Effector CD8-positive, alpha-beta T cell (primary cell): ENCODE results near the gene ADH7.
"Not testable (repeated sequence)": the region's sequence is repeated elsewhere in the genome, so short reads cannot be mapped to it uniquely, and the experiment has no call there.

ENCODE experiments used
- DNase-seq: peaks from one replicate; lab custom pipeline; 2025; lab: John Stamatoyannopoulos, UW

The ADH7 gene

GRCh38 chr4:99415762-99416161 is 19.4 kb downstream of the ADH7 start:
- not testable (repeated sequence) for DNase-seq

DNA sequence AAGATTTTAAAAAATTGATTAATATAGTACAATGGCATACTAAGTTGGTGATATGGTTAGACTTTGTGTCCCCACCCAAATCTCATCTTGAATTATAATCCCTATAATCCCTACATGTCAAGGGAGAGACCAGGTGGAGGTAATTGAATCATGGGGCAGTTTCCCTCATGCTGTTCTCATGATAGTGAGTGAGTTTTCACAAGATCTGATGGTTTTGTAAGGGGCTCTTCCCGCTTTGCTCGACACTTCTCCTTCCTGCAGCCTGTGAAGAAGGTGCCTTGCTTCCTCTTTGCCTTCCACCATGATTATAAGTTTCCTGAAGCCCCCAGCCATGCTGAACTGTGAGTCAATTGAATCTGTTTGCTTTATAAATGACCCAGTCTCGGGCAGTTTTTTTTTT is 20.2 kb downstream of the ADH7 start:
- DNase-seq = not testable (repeated sequence)

- DNase-seq = no peak
These were observed 20.7 kb downstream of the ADH7 start for GRCh38 chr4:99414401-99414800.

- DNase-seq = no peak
These were observed 22.0 kb downstream of the ADH7 start for GRCh38 chr4:99413140-99413539.

DNA sequence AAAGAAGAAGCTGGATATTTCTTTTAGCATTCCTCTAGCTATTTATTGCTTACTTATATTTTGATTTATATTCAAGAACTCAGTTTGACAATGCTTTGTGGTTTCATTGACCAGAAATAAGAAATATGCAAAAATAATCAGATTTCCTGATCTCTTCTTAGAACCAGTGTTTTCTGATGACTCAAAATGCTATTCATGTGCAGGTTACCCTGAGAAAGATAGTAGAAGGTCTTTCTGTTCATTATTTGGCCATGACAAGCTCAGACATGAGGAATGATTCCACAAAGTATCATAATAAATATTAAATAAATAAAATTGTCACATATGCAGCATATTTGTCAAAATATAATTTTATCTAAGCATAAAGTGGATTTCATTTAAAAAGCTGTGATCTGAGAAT is 24.1 kb downstream of the ADH7 start:
- DNase-seq = no peak

DNA sequence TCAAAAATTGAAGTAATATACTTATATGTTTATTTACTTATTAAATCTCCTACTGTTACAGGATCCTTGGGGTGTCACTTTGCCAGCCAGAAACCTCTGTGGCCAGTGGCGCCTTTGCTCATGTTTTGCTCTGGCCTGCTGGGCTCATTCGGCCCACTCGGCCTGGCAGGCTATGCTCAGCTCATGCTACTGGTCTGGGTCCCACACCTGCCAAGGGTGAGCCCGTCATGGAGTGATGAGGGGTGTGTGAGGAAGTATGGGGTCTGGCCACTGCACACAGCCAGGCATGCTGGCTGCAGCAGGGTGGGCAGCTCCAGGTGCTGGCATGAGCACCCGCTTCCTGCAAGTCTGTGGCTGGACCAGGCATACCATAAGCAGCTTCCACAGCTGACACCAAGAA is 25.1 kb downstream of the ADH7 start:
- DNase-seq = no peak

DNA sequence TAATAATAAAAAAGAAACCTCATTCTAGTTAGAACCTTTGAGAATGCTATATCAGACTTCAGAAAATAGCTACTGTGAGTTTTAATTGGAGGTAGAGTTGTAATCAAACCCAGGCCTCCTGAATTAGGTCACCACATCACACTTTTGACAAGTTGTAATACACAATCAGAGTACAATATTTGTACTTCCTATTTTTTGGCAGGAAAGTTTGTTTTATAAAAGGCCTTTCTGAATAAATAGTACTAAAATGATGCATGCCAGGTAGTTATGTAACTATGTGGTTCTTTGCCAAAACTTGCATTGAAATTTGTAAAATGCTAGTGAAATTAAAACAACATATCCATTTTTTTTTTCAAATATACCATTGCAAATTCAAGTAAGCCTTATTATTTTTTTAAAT is 26.8 kb downstream of the ADH7 start:
- no peak for DNase-seq

DNA sequence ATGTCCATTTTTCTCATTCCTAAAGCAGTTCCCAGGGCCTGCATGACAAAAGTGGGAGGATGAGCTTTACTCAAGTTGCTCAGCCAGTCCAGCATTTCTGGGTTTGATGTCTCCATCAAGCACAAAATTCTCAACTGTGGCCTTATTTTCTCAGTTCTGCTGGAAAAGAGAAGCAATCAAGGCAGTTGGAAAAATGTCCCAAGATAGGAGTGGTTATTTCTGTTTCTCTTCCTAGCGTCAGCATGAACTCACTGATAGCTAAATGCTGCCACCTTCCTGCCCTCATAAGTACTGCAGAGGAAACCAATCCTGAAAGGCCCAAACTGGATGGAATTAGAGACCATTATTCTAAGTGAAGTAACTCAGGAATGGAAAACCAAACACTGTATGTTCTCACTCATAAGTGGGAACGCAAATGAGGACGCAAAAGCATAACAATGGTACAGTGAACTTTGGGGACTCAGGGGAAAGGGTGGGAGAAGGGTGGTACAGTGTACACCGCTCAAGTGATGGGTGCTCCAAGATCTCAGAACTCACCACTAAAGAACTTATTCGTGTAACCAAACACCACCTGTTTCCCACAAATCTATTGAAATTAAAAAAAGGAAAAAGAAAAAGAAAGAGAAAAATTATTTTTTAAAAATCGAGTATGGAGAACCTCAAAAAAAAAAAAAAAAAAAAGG is 29.6 kb downstream of the ADH7 start:
- DNase-seq = peak; percentile 39

- DNase-seq = no peak
These were observed 30.4 kb downstream of the ADH7 start for GRCh38 chr4:99404595-99405287.

DNA sequence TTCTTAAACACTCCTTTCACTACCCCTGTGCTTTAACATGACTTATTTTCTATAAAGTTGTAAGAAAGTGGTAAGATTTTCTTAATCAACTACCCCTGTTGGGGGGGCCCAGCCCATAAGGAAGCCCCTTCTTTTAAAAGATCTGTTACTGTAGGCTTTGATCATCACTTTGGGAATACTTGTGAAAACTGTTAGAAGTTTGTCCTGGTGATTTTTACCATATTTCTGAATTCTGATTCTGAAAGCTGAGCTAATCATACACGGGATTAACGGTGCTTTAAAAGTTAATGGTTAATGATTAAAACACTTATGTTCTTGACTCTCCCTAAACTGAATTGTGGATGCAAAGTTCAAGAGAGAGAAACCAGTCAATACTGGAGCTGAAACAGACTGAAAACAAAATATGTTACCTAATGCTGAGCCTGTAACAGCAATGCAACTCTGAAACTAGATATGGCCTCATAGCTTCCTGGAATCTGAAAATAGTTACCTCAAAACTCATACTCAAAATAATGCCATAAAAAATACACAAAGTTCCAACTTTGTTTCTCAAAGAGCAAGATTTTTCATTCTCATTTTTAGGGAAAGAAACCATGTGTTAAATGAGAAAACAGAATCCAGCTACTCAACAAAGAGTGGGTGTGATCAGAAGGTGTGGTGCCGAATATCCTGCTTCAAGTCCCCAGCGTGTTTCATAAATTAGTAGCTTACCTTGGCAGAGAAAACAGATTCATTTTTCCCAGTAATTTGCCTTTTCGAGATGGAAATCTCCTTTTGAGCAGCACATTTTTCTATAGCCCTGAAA is 31.6 kb downstream of the ADH7 start:
- DNase-seq = no peak

- no peak for DNase-seq
These were observed 32.4 kb downstream of the ADH7 start for GRCh38 chr4:99402765-99403164.

DNA sequence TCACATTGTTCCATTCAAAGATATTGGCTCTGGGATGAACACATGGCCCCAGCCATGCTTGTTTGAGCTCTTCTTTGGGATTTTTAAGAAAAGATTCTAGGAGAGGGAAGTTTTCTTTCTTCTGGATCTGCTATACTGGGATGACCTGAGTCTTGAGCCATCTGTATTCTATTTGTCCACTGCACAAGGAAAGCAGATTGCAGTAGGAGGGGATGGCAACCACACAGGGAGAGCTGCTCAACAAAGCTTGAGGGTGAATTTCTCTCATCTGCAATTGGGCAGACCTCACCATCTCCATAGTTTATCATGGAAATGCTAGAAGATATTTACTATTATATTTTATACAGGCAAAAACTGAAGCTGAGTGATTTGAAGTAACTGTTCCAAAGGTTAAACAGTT is 34.3 kb downstream of the ADH7 start:
- no peak for DNase-seq

DNA sequence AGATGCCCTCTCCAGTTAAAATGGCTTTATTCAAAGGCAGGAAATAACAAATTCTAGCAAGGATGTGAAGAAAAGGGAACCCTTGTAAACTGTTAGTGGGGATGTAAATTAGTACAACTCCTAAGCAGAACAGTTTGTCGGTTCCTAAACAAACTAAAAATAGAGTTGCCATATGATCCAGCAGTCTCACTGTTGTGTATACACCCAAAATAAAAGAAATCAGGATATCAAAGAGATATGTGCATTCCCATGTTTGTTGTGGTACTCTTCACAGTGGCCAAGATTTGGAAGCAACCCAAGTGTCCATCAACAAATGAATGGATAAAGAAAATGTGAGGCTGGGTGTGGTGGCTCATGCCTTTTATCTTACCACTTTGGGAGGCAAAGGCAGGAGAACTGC is 36.1 kb downstream of the ADH7 start:
- DNase-seq = no peak

GRCh38 chr4:99395595-99396364 is 39.4 kb downstream of the ADH7 start:
- no peak for DNase-seq

DNA sequence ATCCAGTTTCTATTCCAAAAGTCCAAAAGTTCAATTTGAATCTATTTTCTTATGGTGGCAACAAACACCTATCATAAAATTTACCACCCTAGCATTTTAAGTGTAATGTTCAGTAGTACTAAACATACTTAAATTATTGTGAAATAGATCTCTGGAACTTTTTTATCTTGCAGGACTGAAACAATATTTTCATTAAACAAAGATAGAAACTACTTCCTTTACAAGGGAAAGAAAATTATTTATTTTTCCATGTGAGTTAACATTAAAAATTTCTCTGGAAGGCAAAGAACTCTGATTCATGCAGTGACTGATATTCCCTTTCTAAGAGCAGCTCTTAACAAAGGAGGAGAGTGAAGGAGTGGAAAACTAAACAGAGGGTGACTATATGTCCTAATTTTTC is 40.2 kb downstream of the ADH7 start:
- no peak for DNase-seq

- no peak for DNase-seq
These were observed 45.1 kb downstream of the ADH7 start for GRCh38 chr4:99390055-99390454.

- no peak for DNase-seq
These were observed 45.5 kb downstream of the ADH7 start for GRCh38 chr4:99389606-99390005.

DNA sequence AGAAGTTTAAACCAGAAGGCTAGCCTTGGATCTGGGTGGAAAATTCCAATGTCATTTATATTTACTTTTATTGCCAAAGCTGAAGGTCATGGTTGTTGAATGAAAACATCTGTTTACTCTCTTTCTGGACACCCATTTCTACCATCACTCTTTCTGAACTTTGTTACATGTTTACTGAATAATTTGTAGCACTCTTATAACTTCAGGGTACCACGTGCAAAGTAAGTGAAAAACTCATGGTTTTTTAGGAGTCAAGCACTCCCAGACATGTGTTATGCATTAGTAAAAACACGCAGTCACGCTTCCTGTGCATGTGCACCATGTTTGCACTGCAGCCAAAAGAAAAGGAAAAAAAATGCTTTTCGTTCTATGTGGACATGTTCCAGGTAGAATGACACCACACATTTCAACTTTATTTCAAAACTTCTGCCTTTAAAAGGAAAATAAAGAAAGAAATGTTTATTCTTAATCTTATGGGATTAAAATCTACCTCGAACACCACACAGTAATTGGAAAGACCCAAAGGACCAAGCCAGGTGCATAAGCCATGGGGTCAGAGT is 51.2 kb downstream of the ADH7 start:
- no peak for DNase-seq

DNA sequence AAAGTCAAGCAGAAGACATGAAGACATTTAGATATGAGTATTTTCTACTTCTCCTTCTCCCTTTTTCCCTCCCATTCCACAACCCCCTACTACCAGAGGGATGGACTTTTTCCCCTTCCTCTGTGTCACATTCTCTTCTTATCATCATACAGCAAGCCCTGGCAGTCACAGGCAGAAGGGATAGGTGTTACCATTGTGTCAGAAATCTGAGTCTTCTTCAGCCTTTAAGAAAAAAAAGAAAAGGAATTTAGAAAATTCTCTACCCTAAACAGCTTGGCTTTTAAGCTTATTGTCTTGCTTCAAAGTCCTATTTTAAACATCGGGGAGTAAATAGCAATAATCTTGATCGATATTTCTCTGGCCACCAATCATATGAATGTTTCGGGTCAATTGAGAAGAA is 51.7 kb downstream of the ADH7 start:
- DNase-seq = no peak

- DNase-seq = no peak
These were observed 52.3 kb downstream of the ADH7 start for GRCh38 chr4:99382745-99383360.

- DNase-seq = no peak
These were observed 53.5 kb downstream of the ADH7 start for GRCh38 chr4:99381588-99382175.
